DND-41 (cell line): ENCODE results near the gene MIX23.

Experiments
- ATAC-seq: fragments of 200-7000 bp; cut with Tn5 transposase; 3 replicates; pipeline ENCODE4 v1.9.1; 2021; ENCODE audit warnings: low read depth; ENCODE audit not compliant: insufficient read depth
- DNase-seq: peaks from one replicate; pipeline ENCODE4 v3.0.0-alpha.2; 2020
- H2AFZ ChIP-seq: 2 replicates; pipeline ENCODE4 v1.6.0; 2012; ENCODE audit warnings: low read depth, low read length
- H3K27ac ChIP-seq: 2 replicates; pipeline ENCODE4 v1.5.1; 2012; ENCODE audit warnings: low read length, inconsistent platforms
- H3K27me3 ChIP-seq: fragments of 200-600 bp; sonication (generic); 2 replicates; pipeline ENCODE4 v1.6.0; 2012; ENCODE audit warnings: low read length, mild to moderate bottlenecking, inconsistent platforms; ENCODE audit not compliant: insufficient read depth, poor library complexity
- H3K36me3 ChIP-seq: 2 replicates; pipeline ENCODE4 v1.5.1; 2012; ENCODE audit warnings: low read length, inconsistent platforms; ENCODE audit not compliant: insufficient read depth
- H3K4me1 ChIP-seq: 2 replicates; pipeline ENCODE4 v1.5.1; 2012; ENCODE audit warnings: mild to moderate bottlenecking, low read length; ENCODE audit not compliant: insufficient read depth
- H3K4me2 ChIP-seq: 2 replicates; pipeline ENCODE4 v1.6.0; 2012; ENCODE audit warnings: mild to moderate bottlenecking, moderate library complexity, low read length, inconsistent platforms; ENCODE audit not compliant: insufficient read depth
- H3K4me3 ChIP-seq, 2 experiments: fragments of 200-600 bp in 1 of 2; shearing (Covaris generic) in 1 of 2; 2 replicates each; pipeline ENCODE4 v1.5.1; 2012 to 2016; ENCODE audit warnings: inconsistent platforms in 2 of 2, low read length in 2 of 2, mild to moderate bottlenecking in 2 of 2, low read depth in 1 of 2, moderate library complexity in 1 of 2
- H3K79me2 ChIP-seq: 2 replicates; pipeline ENCODE4 v1.6.0; 2012; ENCODE audit warnings: low read length, inconsistent platforms; ENCODE audit not compliant: insufficient read depth
- H3K9ac ChIP-seq: 2 replicates; pipeline ENCODE4 v1.6.0; 2012; ENCODE audit warnings: low read depth, mild to moderate bottlenecking, inconsistent platforms, low read length, moderate library complexity
- H3K9me3 ChIP-seq: 2 replicates; pipeline ENCODE4 v1.5.1; 2012; ENCODE audit warnings: low read length, moderate library complexity, mild to moderate bottlenecking, inconsistent platforms; ENCODE audit not compliant: insufficient read depth, severe bottlenecking
- H4K20me1 ChIP-seq: 2 replicates; pipeline ENCODE4 v1.6.0; 2012; ENCODE audit warnings: low read length; ENCODE audit not compliant: insufficient read depth
- CTCF ChIP-seq: IDR thresholded peaks from 2 replicates; pipeline ENCODE4 v1.5.1; 2012; ENCODE audit warnings: borderline replicate concordance, low read length, moderate library complexity, mild to moderate bottlenecking; ENCODE audit not compliant: poor library complexity, severe bottlenecking; ENCODE audit errors: extremely low read depth
- EZH2 ChIP-seq: IDR thresholded peaks from 3 replicates; pipeline ENCODE4 v1.6.1; 2012; ENCODE audit warnings: borderline replicate concordance, low read depth, mild to moderate bottlenecking, moderate library complexity, low read length, inconsistent platforms; ENCODE audit not compliant: severe bottlenecking

MIX23 gene

DNA sequence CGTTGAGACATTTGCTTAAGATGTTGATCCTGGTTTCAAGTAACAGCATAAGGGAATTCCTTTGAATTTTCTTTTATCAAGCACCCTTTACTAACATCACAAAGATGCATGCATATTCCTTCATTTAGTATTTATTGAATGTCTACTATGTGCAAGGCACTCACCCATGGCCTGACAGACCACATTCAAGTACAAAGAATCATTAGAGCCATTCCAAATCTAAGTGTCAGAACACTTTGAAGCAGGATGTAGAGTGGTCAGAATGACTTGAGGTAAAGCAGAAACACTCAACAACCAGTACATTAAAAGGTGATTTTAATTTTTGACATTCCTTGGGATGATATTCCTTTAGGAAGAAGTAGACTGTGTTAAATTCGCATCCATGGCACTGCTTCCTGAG is 38.8 kb upstream of the MIX23 start:
- peaks cover 12% of the 10 kb centered on the region for H3K4me1 ChIP-seq
- ATAC-seq: 0 out of 3 replicates have a peak, but pooled peaks have one; percentile 12
- H3K27me3 ChIP-seq: no peaks in the 10 kb centered on the region
- no peaks in the 10 kb centered on the region for H4K20me1 ChIP-seq
- H3K9ac ChIP-seq: no peak overlapping the region
- DNase-seq: no peak
- H3K27ac ChIP-seq: no peak overlapping the region
- no peak overlapping the region for H2AFZ ChIP-seq
- H3K4me2 ChIP-seq: no peak overlapping the region
- peaks cover 39% of the 10 kb centered on the region for H3K36me3 ChIP-seq
- peaks cover 42% of the 10 kb centered on the region for H3K79me2 ChIP-seq
- TF ChIP-seq EZH2: no peak
- TF ChIP-seq CTCF: no peak
- H3K9me3 ChIP-seq: no peaks in the 10 kb centered on the region
- H3K4me3 ChIP-seq: no peak overlapping the region

DNA sequence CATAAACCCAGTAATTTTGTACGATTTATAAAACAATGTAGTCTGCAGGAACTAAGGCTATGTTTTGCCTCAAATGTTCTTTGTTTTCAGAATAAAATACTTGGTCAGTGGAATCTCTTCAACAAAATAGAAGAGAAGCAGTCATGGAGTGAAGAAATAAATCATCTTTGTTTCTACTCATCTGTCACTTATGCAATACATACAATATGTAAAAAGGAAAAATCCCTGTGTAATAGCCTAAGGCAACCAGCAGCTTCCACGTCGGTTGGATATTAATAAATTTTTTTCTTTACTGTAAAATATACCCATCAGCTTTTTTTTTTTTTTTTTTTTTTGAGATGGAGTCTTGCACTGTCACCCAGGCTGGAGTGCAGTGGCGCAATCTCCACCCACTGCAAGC is 38.1 kb upstream of the MIX23 start:
- Histone ChIP-seq H3K4me3 (no peak overlapping the region), H2AFZ (no peak overlapping the region), H4K20me1 (no peaks in the 10 kb centered on the region), H3K79me2 (peaks cover 45% of the 10 kb centered on the region), H3K27ac (no peak overlapping the region), H3K9me3 (no peaks in the 10 kb centered on the region), H3K4me2 (no peak overlapping the region), H3K27me3 (no peaks in the 10 kb centered on the region), H3K4me1 (peaks cover 16% of the 10 kb centered on the region), H3K36me3 (peaks cover 32% of the 10 kb centered on the region), H3K9ac (no peak overlapping the region)
- TF ChIP-seq CTCF: no peak
- TF ChIP-seq EZH2: no peak
- DNase-seq (no peak), ATAC-seq (no peak)

DNA sequence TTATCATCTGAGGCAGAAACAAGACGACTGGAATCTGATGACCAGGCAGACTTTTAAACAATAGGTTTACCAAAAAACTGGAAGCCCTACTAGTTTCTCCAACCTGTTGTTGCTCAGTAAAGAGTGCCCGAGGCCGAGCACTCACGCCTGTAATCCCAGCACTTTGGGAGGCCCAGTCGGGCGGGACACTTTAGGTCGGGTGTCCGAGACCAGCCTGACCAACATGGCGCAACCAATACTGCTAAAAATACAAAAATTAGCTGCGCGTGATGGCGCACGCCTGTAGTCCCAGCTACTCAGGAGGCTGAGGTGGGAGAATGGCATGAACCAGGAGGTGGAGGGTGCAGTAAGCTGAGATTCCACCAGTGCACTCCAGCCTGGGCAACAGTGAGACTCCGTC is 33.9 kb upstream of the MIX23 start:
- no peak overlapping the region for H2AFZ ChIP-seq

More for the DNA sequence above, 33.9 kb upstream of the MIX23 start:
- TF ChIP-seq CTCF (no peak), EZH2 (no peak)
- Histone ChIP-seq H4K20me1 (no peaks in the 10 kb centered on the region; the same call in 1 of the 2 replicates), H3K4me3 (peak overlapping the region; percentile 55 to 70), H3K36me3 (peaks cover 21% of the 10 kb centered on the region; the same call in 1 of the 2 replicates), H3K9me3 (no peaks in the 10 kb centered on the region), H3K79me2 (peaks cover 66% of the 10 kb centered on the region), H3K27me3 (no peaks in the 10 kb centered on the region), H3K27ac (peak overlapping the region; percentile 91), H3K4me2 (peak overlapping the region; percentile 89), H3K4me1 (peaks cover 42% of the 10 kb centered on the region), H3K9ac (peak overlapping the region; percentile 66)
- no peak for DNase-seq
- ATAC-seq: no peak
